ENCODE data around the gene IGFBP1. TPM values are rescaled to one million over a fixed set of nuclear protein-coding genes. Genes with fewer than 3 reads are reported as not detected.

IGFBP1 gene
- total and polyA plus RNA-seq, 2 of the 13 experiments (the other 11 are each of a cell fraction or from before 2014, with no cell fraction given) = 5.4 to 885 TPM

DNA sequence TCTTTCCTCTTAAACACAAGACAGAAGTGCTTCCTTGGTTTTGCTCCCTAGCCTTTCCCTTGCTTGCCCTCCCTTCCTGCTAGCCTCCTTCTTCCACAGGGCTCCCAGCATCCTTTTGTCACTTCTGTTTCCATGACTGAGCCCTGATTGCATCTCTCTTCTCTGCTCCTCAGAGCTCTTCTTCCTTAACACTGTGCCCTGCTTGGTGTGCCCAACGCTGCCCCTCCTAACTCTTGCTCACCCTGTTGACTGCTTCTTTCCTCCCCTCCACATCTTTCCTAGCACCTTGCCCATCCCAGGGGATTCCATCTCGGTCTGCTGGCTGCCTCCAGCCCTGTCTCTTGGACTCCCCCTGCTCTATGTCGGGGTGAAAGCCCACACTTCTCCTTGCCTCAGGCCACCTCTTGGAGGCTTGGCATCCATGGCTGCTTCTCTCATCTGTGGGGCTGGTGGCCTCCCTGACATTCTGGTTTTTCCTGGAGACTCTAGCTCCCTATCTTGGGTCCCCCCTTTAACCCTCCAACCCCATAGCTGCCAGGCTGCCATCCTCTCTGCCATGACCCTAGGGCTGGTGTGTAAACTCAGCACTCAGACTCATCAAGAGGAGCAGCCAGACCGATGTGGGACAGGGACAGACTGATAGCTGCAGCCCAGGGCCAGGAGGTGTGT is 5.8 kb downstream of the IGFBP1 start (continued):
- TF ChIP-seq PBX3 (CRISPR knock-in tag; IDR thresholded peaks at IDR 0.05; ENCODE audit: borderline replicate concordance) (no peak), ZFP90 (CRISPR knock-in tag; IDR thresholded peaks at IDR 0.05; ENCODE audit: borderline replicate concordance) (0 out of 2 replicates have a peak, but pooled peaks have one; percentile 3), ATF7-NPFF (CRISPR knock-in tag; IDR thresholded peaks at IDR 0.05; ENCODE audit: low read depth) (no peak), GPN1 (CRISPR knock-in tag; IDR thresholded peaks at IDR 0.05; ENCODE audit: borderline replicate concordance) (no peak), ZNF564 (CRISPR knock-in tag; IDR thresholded peaks at IDR 0.05) (no peak), KLF12 (CRISPR knock-in tag; IDR thresholded peaks at IDR 0.05; ENCODE audit: borderline replicate concordance) (no peak), KDM3A (CRISPR knock-in tag; IDR thresholded peaks at IDR 0.05; ENCODE audit: low read depth) (no peak), ZNF773 (CRISPR knock-in tag; IDR thresholded peaks at IDR 0.05; ENCODE audit: borderline replicate concordance) (no peak), ATF7 (IDR thresholded peaks at IDR 0.05) (no peak), ATF7 (CRISPR knock-in tag; IDR thresholded peaks at IDR 0.05) (0 out of 2 replicates have a peak, but pooled peaks have one; percentile 41), ZNF205 (CRISPR knock-in tag; IDR thresholded peaks at IDR 0.05) (no peak), ZBTB4 (CRISPR knock-in tag; IDR thresholded peaks at IDR 0.05; ENCODE audit: borderline replicate concordance) (0 out of 2 replicates have a peak, but pooled peaks have one; percentile 43), ARID2 (CRISPR knock-in tag; IDR thresholded peaks at IDR 0.05; ENCODE audit: borderline replicate concordance) (peak; percentile 30; the same call in 1 of the 2 replicates), ZNF142 (CRISPR knock-in tag; IDR thresholded peaks at IDR 0.05) (no peak), TBP (CRISPR knock-in tag; IDR thresholded peaks at IDR 0.05) (no peak), ZNF44 (CRISPR knock-in tag; IDR thresholded peaks at IDR 0.05) (no peak)
- TF ChIP-seq, protein P1, sequence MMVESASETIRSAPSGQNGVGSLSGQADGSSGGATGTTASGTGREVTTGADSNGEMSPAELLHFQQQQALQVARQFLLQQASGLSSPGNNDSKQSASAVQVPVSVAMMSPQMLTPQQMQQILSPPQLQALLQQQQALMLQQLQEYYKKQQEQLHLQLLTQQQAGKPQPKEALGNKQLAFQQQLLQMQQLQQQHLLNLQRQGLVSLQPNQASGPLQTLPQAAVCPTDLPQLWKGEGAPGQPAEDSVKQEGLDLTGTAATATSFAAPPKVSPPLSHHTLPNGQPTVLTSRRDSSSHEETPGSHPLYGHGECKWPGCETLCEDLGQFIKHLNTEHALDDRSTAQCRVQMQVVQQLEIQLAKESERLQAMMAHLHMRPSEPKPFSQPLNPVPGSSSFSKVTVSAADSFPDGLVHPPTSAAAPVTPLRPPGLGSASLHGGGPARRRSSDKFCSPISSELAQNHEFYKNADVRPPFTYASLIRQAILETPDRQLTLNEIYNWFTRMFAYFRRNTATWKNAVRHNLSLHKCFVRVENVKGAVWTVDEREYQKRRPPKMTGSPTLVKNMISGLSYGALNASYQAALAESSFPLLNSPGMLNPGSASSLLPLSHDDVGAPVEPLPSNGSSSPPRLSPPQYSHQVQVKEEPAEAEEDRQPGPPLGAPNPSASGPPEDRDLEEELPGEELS (CRISPR knock-in tag; IDR thresholded peaks at IDR 0.05) = peak; percentile 22; the same call in 1 of the 2 replicates

All from HepG2 (cell line).